Measurements from ENCODE around the gene MNAT1.

The MNAT1 gene

DNA sequence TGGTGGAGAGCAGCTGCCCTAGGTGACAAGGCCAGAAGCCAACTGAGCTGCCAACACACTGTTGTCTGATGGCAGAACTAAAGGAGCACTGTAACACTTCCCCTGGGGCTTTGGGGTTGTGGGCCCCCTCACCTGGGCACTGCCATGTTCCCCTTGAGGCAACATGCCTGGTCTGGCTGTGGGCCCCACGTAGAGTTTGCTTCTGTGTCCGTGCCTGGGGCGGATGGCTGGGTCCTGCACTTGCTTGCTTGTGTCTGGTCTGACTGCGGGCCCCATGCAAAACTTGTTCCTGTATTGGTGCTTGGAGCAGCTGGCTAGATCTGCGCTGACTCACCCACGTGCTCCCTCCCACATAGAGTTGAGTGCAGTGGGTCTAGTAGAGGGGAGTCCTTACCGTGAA is 78.4 kb downstream of the MNAT1 start:
- TF ChIP-seq, protein P1, sequence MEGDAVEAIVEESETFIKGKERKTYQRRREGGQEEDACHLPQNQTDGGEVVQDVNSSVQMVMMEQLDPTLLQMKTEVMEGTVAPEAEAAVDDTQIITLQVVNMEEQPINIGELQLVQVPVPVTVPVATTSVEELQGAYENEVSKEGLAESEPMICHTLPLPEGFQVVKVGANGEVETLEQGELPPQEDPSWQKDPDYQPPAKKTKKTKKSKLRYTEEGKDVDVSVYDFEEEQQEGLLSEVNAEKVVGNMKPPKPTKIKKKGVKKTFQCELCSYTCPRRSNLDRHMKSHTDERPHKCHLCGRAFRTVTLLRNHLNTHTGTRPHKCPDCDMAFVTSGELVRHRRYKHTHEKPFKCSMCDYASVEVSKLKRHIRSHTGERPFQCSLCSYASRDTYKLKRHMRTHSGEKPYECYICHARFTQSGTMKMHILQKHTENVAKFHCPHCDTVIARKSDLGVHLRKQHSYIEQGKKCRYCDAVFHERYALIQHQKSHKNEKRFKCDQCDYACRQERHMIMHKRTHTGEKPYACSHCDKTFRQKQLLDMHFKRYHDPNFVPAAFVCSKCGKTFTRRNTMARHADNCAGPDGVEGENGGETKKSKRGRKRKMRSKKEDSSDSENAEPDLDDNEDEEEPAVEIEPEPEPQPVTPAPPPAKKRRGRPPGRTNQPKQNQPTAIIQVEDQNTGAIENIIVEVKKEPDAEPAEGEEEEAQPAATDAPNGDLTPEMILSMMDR (conservative IDR thresholded peaks at IDR 0.05; ENCODE audit: low read depth): no peak
- H3K27ac ChIP-seq: no peak overlapping the region
- CTCF ChIA-PET: no interaction called here
- POLR2A ChIA-PET (ENCODE audit: low non-redundant PET): no interaction called here
- DNase-seq (ENCODE audit: low spot score): no peak

DNA sequence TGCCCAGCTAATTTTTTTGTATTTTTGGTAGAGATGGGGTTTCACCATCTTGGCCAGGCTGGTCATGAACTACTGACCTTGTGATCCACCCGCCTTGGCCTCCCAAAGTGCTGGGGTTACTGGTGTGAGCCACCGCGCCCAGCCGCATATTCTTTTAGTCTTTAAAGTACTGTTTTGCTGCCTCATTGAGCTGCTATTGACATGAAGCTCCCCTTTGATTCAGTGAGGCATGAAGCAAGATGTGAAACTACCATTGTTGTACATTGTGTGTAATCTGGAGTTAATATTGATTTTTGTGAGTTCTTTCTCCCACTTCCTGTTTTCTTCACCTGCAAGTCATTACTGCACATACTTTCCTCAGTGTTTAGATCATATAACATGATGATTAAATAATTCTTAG is 80.8 kb downstream of the MNAT1 start:
- DNase-seq (ENCODE audit: low spot score): no peak
- ChIA-PET POLR2A (ENCODE audit: low non-redundant PET) (no interaction called here), CTCF (interaction anchor here (0.6 kb wide), 1 partner anchor 63 kb away, joined by 4 read pairs; no protein-coding TSS in a partner anchor)
- no peak overlapping the region for H3K27ac ChIP-seq
- TF ChIP-seq, protein P1 (conservative IDR thresholded peaks at IDR 0.05; ENCODE audit: low read depth): no peak

DNA sequence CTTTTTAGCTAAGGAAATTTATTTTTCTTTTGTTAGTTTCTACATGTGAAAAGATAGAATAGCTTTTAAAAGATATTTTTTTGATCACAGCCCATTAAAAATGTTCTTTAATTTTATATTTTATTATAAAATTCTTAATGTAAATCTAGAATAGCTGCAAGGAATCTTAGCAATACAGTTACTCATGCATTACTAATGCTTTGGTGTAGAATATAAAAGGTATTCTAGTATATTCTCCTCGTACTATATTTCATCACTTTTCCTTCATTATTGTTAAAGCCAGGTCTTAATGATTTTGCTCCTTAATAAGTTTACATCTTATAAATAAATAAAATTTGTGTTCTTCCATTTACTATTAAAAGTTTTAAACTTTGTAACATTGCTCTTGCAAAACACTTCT is 82.6 kb downstream of the MNAT1 start:
- TF ChIP-seq, protein P1 (conservative IDR thresholded peaks at IDR 0.05; ENCODE audit: low read depth): no peak
- DNase-seq (ENCODE audit: low spot score): no peak
- POLR2A ChIA-PET (ENCODE audit: low non-redundant PET): no interaction called here
- CTCF ChIA-PET: interaction anchor here (0.6 to 0.7 kb wide), 3 partner anchors 67 to 1926 kb away, joined by 3 to 4 read pairs (median 4); no protein-coding TSS in a partner anchor
- no peak overlapping the region for H3K27ac ChIP-seq

DNA sequence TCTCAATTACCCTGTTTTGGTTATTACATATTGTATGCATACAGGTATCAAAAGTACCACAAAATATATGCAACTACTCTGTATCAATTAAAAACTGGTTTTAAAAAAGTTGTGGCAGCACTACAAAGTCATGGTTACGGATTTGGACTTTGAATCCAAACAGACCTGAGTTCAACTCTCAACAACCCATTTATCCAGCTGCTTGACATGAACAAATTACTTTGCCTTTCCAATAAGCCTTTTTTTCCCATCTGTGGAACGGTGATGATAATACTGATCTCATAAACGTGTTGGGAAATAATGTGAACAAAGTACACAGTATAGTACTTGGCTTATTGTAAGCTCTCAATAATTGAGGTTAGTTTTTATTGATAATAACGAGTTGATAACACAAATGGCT is 85.0 kb downstream of the MNAT1 start:
- ChIA-PET CTCF (interaction anchor here (0.6 kb wide), 1 partner anchor 311 kb away, joined by 3 read pairs; no protein-coding TSS in a partner anchor), POLR2A (ENCODE audit: low non-redundant PET) (no interaction called here)
- TF ChIP-seq, protein P1 (conservative IDR thresholded peaks at IDR 0.05; ENCODE audit: low read depth): no peak
- H3K27ac ChIP-seq: no peak overlapping the region
- DNase-seq (ENCODE audit: low spot score): no peak

DNA sequence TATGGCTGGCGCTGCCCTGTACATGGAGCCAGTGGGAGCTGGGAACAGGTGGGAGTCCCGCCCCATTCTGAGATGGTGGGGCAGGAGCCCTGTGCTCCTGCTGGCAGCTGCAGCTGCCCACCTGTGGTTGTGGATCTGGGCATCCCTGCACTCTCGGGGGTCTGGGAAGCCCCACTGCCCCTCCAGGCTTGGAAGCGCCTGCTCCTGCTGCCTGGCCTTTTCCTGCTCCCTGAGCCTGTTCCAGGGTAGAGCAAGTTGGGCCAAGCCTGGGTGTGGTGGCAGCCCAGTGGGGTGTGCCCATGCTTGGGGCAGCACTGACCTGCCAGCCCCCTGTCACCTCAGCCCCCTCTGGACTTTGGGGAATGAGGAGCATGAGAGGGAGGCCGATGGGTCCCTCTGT is 104.0 kb downstream of the MNAT1 start:
- no peak overlapping the region for H3K27ac ChIP-seq
- ChIA-PET POLR2A (ENCODE audit: low non-redundant PET) (no interaction called here), CTCF (no interaction called here)
- no peak for DNase-seq (ENCODE audit: low spot score)
- TF ChIP-seq, protein P1 (conservative IDR thresholded peaks at IDR 0.05; ENCODE audit: low read depth): no peak

DNA sequence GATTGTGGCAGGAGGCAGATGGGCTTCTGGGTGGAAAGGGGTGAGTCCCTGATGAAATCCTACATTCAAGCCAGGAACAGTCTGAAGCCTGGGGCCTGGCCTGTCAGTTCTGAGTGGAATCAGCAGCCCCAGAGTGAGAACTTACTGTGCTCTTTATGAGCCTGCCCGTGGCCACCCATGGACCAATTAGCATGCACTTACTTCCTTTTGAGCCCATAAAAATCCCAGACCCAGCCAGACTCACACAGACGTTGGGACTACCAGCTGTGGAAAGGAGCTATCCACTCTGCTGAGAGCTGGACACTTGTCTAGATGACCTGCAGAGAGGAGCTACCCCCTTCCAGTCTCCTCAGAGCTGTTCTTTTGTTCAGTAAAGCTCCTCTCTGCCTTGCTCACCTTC is 104.5 kb downstream of the MNAT1 start:
- CTCF ChIA-PET: no interaction called here
- TF ChIP-seq, protein P1 (conservative IDR thresholded peaks at IDR 0.05; ENCODE audit: low read depth): no peak
- POLR2A ChIA-PET (ENCODE audit: low non-redundant PET): no interaction called here
- H3K27ac ChIP-seq: no peak overlapping the region
- no peak for DNase-seq (ENCODE audit: low spot score)

DNA sequence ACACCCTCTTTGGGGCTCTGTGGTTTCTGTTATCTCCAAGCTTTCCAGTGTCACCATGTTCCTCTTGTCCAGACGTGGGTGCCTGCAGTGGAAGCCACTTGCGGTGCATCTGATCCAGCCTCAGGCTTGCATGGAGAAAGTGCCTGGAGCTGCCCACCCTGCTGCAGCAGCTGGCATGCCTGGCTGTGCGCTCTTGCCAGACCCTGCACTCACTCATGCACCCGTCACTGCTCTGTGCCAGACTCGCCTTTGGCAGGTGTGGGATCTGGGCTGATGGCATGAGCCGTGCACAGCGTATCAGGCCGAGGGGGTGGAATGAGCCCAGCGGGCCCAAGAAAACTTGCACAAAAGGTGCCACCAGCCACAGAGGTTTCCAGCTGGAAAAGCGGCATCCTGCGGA is 105.1 kb downstream of the MNAT1 start:
- POLR2A ChIA-PET (ENCODE audit: low non-redundant PET): no interaction called here
- H3K27ac ChIP-seq: no peak overlapping the region
- CTCF ChIA-PET: no interaction called here
- no peak for DNase-seq (ENCODE audit: low spot score)
- TF ChIP-seq, protein P1 (conservative IDR thresholded peaks at IDR 0.05; ENCODE audit: low read depth): no peak

Data from RWPE1 (cell line).